Activated effector memory CD4-positive, alpha-beta T cell treated with Interleukin-2 at 50 U/mL for 16 hours (primary cell): Measurements from ENCODE around the gene KIF17.

Experiments used
- DNase-seq: peaks from one replicate; pipeline ENCODE4 v3.0.0-alpha.2; 2020

KIF17 gene

GRCh38 chr1:20709868-20710267, 7.9 kb downstream of the KIF17 start:
- no peak for DNase-seq

DNA sequence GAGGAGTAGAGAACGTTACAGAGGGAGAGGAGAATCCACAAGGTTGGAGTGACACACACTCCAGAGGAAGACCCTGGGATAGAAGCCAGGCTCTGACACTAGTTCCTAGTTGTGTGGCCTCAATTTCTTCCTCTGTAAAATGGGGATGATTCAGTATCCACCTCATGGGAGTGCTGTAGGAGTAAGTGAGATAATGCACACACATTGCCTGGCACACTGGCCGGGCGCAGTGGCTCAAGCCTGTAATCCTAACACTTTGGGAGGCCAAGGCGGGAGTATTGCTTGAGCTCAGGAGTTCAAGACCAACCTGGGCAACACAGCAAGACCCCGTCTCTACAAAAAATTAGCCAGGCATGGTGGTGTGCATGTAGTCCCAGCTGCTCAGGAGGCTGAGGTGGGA, 8.9 kb downstream of the KIF17 start:
- DNase-seq = no peak

GRCh38 chr1:20708057-20708456, 9.8 kb downstream of the KIF17 start:
- DNase-seq = no peak

DNA sequence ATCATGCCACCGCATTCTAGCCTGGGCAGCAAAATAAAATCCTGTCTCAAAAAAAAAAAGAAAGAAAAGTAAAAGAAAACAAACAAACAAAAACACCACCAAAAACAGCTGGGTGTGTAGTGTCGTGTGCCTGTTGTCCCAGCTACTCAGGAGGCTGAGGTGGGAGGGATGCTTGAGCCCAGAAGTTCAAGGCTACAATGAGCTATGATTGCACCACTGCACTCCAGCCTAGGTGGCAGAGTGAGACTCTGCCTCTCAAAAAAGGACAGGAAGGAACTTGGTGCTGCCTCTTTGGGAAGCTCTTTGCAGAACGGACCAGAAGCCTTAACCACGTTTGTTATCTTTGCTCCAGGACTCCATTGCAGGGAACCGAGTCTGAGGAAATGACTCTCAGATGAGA, 11.0 kb downstream of the KIF17 start:
- DNase-seq = no peak

- no peak for DNase-seq
Observed at GRCh38 chr1:20705203-20705755, 12.5 kb downstream of the KIF17 start.

DNA sequence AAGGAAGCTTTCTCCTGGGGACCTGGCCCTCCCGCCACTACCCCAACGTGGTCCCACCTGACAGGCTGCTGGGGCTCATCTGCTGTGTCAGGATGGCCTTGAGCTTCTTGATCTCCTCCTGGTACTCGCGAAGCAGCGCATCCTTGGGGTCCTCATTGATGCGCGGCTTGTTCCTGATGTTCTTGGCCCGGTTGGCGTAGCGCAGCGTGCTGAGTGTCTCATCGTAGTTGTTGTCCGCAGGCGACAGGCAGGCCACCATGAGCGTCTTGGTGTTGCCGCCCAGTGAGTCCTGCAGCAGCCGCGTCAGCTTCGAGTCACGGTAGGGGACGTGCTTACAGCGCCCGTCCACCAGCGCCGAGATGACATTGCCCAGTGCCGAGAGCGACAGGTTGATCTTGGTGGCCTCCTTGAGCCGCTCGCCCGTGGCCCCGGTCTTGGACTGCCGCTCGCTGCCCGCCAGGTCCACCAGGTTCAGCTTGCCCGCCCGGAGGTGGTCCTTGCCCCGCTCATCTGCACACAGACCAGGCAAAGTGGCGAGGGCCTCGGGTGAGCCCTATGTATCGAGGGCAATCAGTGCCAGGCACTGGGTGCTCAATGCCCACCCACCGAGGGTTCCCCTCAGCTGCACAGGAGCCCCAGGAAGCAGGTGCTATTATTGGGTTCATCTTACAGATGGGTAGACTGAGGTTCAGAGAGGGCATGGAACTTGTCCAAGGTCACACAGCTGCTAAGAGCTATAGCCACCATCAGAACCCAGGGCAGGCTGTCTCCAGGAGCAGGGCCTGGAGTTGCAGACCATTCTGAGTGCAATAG, 13.2 kb downstream of the KIF17 start:
- no peak for DNase-seq

GRCh38 chr1:20703124-20703756, 14.6 kb downstream of the KIF17 start:
- DNase-seq = no peak

DNA sequence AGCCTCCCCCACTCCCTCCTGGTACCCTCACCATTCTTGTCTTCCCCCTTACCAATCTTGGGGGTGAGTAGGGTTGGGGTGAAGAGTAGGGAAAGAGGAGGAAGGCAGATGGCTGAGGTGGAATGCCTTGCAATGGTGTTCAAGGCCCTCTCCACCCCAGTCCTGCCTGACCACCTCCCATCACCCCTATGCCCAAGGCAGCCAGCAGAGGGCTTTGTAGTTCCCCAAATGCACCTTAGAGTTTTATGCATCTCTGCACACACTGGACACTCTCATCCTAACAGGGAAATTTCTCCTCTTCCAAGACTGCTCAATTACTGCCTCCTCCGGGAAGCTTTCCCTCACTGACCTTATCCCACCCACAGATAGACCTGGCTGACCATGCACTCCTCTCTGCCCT, 15.4 kb downstream of the KIF17 start:
- no peak for DNase-seq

- DNase-seq = no peak
Observed at GRCh38 chr1:20701847-20702246, 16.0 kb downstream of the KIF17 start.

DNA sequence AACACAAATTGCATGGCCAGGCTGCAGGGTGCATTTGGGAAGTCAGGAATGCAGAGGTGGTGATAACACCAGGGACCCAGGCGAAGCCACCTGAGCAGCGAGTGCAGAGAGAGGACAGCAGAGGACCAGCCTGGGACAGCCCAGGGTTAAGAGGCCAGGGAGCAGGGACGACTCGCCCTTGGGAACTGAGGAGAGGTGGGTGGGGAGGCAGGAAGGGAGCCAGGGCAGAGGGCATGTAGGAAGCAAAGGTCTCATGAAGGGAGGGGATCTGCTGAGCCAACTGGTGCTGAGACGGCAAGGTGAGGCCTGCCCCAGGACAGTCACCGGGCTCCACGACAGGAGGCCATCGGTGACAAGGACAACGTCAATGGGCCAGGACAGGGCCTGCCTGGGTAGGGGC, 16.4 kb downstream of the KIF17 start:
- DNase-seq = no peak

DNA sequence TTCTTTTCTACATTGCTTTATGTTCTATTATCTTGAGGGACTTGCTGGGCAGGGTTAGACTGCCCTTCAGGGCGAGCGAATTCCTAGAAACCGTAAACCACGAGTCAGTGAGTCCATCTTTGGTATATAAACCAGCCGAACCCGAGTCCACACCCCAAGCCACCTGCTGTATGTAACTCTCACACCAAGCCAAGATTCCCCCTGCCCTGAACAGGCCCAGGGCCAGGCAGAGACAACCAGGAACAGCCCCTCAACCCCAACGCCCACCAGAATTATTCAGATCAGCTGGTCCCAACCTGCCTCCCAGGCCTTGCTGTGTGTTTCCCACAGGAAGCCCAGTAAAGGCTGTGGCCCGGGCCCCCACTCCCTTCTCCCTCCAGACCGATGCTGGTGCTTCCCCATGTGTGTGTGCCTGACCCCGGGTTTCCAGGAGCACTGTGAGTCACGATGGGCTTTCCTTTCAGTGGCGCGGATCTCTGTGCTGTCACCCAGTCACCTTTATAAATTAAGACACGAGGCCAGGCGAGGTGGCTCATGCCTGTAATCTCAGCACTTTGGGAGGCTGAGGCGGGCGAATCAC, 17.1 kb downstream of the KIF17 start:
- no peak for DNase-seq

DNA sequence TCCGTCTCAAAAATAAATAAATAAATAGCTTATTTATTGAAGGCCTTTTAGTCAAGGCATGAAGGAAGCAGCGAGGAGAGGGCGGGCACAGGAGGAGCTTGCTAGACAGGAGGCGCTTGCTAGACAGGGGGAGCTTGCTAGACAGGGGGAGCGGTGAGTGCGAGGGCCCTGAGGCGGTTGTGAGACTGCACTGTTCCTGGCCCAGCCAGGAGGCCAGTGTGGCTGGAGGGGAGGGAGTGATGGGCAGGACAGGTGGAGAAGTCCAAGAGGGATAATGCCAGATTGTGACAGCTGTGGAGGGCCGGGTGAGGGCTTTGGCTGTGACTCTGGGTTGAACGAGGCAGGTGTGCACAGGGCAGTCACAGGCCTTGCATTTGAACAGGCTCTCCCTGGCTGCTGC, 18.2 kb downstream of the KIF17 start:
- DNase-seq = no peak

DNA sequence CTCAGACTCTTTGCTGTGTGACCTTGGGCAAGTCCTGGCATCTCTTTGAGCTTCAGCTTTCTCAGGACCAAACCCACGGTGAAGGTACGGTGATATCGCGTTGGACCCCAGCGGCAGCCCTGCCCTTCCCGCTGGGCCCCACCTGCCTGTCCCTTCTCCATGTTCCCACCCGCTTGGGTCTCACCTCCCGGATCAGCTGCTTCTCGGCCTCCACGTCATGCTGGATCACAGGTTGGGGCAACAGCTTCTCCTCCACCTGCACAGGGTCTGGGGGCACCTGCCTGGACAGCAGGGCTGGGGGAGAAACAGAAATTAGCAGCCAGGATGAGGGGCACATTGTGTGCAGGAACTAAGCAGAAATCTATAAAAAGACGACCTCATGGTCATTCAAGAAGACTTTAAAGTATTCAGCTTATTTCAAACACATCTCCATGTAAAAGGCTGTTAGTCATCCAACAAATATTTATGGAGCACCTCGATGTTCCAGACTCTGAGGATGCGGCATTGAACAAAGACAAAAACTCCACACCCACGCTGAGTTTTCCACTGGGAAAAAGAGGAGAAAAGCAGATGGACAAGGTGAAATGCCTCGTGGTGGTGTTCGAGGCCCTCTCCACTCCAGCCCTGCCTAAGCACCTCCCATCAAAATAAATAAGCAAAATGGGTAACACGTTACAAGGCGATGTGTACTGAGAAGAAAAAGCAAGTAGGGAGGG, 19.5 kb downstream of the KIF17 start:
- no peak for DNase-seq

DNA sequence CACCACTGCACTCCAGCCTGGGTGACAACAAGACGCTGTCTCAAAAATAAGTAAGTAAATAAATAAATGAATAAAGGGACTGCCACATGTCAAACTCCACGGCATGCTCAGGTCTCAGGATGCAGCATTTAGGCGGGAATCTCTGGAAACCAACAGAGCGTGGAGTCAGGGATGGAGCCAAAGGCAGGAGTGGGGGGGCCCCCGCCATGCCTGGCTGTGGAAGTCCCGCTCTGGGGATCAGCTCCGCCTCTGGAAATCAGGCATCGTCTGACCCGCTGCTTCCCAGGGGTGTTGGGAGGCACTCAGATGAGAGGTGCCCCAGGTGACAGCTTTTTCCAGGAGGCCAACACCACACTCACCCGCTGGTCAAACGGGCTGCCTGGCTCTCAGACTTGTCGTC, 20.2 kb downstream of the KIF17 start:
- DNase-seq = no peak

- peak; percentile 55 for DNase-seq
Observed at GRCh38 chr1:20696397-20697333, 21.1 kb downstream of the KIF17 start.

GRCh38 chr1:20695515-20695914, 22.3 kb downstream of the KIF17 start:
- DNase-seq = no peak

DNA sequence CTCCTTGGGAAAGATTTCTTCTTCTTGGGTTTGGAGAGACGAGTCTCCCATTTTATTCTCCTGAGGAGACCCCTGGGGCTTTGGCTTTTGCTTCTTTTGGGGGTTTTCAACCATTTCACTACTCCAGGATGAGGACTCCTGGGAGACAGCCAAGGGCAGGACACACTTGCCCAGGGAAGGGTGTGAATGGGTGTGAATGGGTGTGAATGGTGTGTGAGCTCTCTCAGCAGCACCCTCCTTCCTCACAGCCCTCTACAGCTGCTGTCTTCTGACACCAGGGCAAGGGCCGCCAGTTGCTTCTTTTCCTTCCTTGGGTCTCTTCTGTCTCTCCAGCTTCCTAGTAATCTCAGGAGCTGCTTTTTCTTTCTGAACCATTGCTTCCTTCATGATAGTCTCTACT, 24.2 kb downstream of the KIF17 start:
- no peak for DNase-seq

DNA sequence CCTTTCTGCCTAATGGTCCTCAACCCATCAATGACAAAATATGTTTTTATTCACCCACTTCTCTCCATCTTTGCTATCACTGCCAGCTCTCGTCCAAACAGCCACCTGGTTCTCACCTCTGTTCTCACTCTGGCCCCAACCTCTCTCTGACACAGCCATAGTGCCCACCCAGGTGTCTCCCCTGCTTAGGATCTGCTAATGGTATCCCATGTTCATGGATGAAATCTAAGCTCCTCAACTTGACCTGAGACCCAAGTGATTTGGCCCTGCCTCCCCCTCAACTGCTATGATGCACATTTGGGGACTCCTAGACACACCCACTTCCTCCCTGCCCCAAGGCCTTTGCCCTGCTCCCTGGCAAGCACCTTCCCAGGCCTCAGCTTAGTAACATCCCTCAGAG, 25.9 kb downstream of the KIF17 start:
- DNase-seq = no peak

DNA sequence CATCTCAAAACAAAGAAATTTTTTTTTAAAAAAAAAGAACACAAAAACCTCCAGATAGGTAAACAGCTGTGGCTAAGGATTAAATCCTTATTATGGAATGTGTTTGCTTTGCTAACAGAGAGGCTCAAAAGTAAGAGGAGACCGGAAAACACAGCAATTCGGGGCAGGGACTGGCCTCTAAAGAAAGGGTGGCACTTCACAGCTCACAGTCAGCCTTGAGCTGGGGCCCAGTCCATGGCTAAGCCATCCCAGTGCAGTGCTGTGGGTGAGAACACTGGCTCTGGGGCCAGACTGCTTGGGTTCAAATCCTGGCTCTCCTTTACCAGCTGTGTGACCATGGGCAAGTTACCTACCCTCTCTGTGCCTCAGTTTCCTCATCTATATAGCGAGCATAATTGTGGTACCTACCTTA, 28.2 kb downstream of the KIF17 start:
- no peak for DNase-seq

DNA sequence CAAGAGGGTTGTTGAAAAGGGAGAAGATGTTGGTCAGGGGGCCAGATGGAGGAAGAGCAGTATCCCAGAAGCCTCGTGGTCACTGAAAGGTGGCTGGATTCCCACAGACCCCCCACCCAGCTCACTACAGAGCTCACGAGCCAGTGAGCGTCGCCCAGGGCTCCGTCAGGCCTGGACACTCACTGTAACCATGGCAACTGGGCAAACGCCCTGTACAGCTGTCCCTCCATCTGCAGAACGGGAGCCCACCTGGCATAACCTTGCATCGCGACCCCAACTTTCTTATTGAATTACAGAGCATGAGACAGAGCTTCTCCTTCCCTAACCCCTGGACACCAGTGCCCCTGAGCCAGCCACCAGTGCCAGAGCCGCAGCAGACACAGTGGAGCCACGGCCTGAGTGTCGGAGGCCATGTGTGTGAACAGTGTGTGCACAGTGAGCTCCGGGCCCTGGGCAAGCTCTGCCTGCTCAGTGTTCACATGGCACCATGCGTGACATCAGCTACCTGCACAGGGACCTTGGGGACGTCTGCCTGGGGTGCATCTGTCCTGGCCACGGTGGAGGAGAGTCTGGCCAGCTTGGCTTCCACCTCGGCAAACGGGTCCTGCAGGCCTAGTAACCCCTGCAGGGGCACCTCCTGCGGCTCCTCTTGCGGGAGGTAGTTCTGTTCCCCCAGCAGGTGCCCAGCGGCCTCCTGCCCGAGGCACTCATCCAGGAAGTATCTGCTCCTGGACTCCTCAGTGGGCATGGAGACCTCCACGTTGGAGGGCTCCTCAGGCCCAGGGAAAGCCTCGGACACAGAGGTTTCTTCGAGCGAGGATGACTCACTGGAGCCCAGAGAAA, 30.7 kb downstream of the KIF17 start:
- DNase-seq = no peak

- DNase-seq = no peak
Observed at GRCh38 chr1:20685741-20686140, 32.1 kb downstream of the KIF17 start.
